ENCODE data around the gene SLC41A1. TPM values are rescaled to one million over a fixed set of nuclear protein-coding genes. Genes with fewer than 3 reads are reported as not detected.

Gene SLC41A1
- total RNA-seq, 1 donor from 2014 or later: 22.4 TPM

GRCh38 chr1:205810448-205811157 is 2.4 kb downstream of the SLC41A1 start:
- Mint-ChIP-seq H3K4me3 (ENCODE audit: unreplicated experiment) (no peak overlapping the region), H3K4me1 (ENCODE audit: low read depth, unreplicated experiment) (peaks cover 13% of the 10 kb centered on the region), H3K9me3 (ENCODE audit: unreplicated experiment) (no peaks in the 10 kb centered on the region), H3K36me3 (ENCODE audit: low read depth, unreplicated experiment) (peaks cover 8% of the 10 kb centered on the region), H3K27ac (ENCODE audit: unreplicated experiment) (no peak overlapping the region), H3K27me3 (ENCODE audit: low read depth, unreplicated experiment) (peaks cover 4% of the 10 kb centered on the region)
- no peak overlapping the region for H3K4me3 ChIP-seq (ENCODE audit: insufficient read depth, low read depth, low read length)
- no peak overlapping the region for H2AFZ ChIP-seq (ENCODE audit: low read depth, low read length)
- no peak overlapping the region for H3K27ac ChIP-seq (ENCODE audit: low read depth, low read length)
- H3K27me3 ChIP-seq (ENCODE audit: insufficient read depth, low read length): no peaks in the 10 kb centered on the region
- H3K4me1 ChIP-seq (ENCODE audit: insufficient read depth, low read length): peaks cover 18% of the 10 kb centered on the region
- H3K36me3 ChIP-seq (ENCODE audit: insufficient read depth, low read length): no peaks in the 10 kb centered on the region
- peaks cover 28% of the 10 kb centered on the region for H3K79me2 ChIP-seq (ENCODE audit: insufficient read depth, low read length)
- H3K9me3 ChIP-seq (ENCODE audit: insufficient read depth, low read depth, low read length): no peaks in the 10 kb centered on the region
- H4K20me1 ChIP-seq (ENCODE audit: insufficient read depth, low read length): peaks cover 53% of the 10 kb centered on the region
- FAIRE-seq: no peak
- no peak for DNase-seq (ENCODE audit: low read depth)
- peak overlapping the region; percentile 96 for H3K4me2 ChIP-seq (ENCODE audit: low read length)
- peak; percentile 27 for TF ChIP-seq CTCF (IDR thresholded peaks at IDR 0.05; ENCODE audit: insufficient read depth, low read depth, low read length)
- no peak for TF ChIP-seq EZH2 (IDR thresholded peaks at IDR 0.05; ENCODE audit: insufficient read depth, low read length)
- no peak overlapping the region for H3K9ac ChIP-seq (ENCODE audit: low read length)

- Histone ChIP-seq H3K36me3 (ENCODE audit: insufficient read depth, low read length) (no peaks in the 10 kb centered on the region), H3K4me3 (ENCODE audit: insufficient read depth, low read depth, low read length) (no peak overlapping the region), H3K4me1 (ENCODE audit: insufficient read depth, low read length) (peaks cover 20% of the 10 kb centered on the region), H3K27me3 (ENCODE audit: insufficient read depth, low read length) (no peaks in the 10 kb centered on the region), H3K4me2 (ENCODE audit: low read length) (no peak overlapping the region), H4K20me1 (ENCODE audit: insufficient read depth, low read length) (peaks cover 60% of the 10 kb centered on the region), H3K27ac (ENCODE audit: low read depth, low read length) (no peak overlapping the region), H3K9me3 (ENCODE audit: insufficient read depth, low read depth, low read length) (no peaks in the 10 kb centered on the region), H2AFZ (ENCODE audit: low read depth, low read length) (no peak overlapping the region), H3K9ac (ENCODE audit: low read length) (no peak overlapping the region), H3K79me2 (ENCODE audit: insufficient read depth, low read length) (peaks cover 28% of the 10 kb centered on the region)
- TF ChIP-seq CTCF (IDR thresholded peaks at IDR 0.05; ENCODE audit: insufficient read depth, low read depth, low read length) (no peak), EZH2 (IDR thresholded peaks at IDR 0.05; ENCODE audit: insufficient read depth, low read length) (no peak)
- no peaks in the 10 kb centered on the region for H3K9me3 Mint-ChIP-seq (ENCODE audit: unreplicated experiment)
- H3K27ac Mint-ChIP-seq (ENCODE audit: unreplicated experiment): no peak overlapping the region
- H3K4me3 Mint-ChIP-seq (ENCODE audit: unreplicated experiment): no peak overlapping the region
- FAIRE-seq (no peak), DNase-seq (ENCODE audit: low read depth) (no peak)
- H3K4me1 Mint-ChIP-seq (ENCODE audit: low read depth, unreplicated experiment): peaks cover 19% of the 10 kb centered on the region
- H3K36me3 Mint-ChIP-seq (ENCODE audit: low read depth, unreplicated experiment): peaks cover 8% of the 10 kb centered on the region
- H3K27me3 Mint-ChIP-seq (ENCODE audit: low read depth, unreplicated experiment): peaks cover 4% of the 10 kb centered on the region
These were observed 3.1 kb downstream of the SLC41A1 start for GRCh38 chr1:205809942-205810345.

- H3K79me2 ChIP-seq (ENCODE audit: insufficient read depth, low read length): peaks cover 30% of the 10 kb centered on the region
- H3K4me2 ChIP-seq (ENCODE audit: low read length): no peak overlapping the region
These were observed 3.5 kb downstream of the SLC41A1 start for GRCh38 chr1:205809469-205809868.

More at GRCh38 chr1:205809469-205809868, 3.5 kb downstream of the SLC41A1 start:
- Histone ChIP-seq H4K20me1 (ENCODE audit: insufficient read depth, low read length) (peaks cover 63% of the 10 kb centered on the region), H3K4me3 (ENCODE audit: insufficient read depth, low read depth, low read length) (no peak overlapping the region), H3K36me3 (ENCODE audit: insufficient read depth, low read length) (no peaks in the 10 kb centered on the region), H3K4me1 (ENCODE audit: insufficient read depth, low read length) (peaks cover 21% of the 10 kb centered on the region), H2AFZ (ENCODE audit: low read depth, low read length) (no peak overlapping the region), H3K27ac (ENCODE audit: low read depth, low read length) (no peak overlapping the region), H3K27me3 (ENCODE audit: insufficient read depth, low read length) (no peaks in the 10 kb centered on the region), H3K9me3 (ENCODE audit: insufficient read depth, low read depth, low read length) (no peaks in the 10 kb centered on the region), H3K9ac (ENCODE audit: low read length) (no peak overlapping the region)
- no peak for DNase-seq (ENCODE audit: low read depth)
- TF ChIP-seq EZH2 (IDR thresholded peaks at IDR 0.05; ENCODE audit: insufficient read depth, low read length) (no peak), CTCF (IDR thresholded peaks at IDR 0.05; ENCODE audit: insufficient read depth, low read depth, low read length) (no peak)
- H3K4me3 Mint-ChIP-seq (ENCODE audit: unreplicated experiment): no peak overlapping the region
- no peak overlapping the region for H3K27ac Mint-ChIP-seq (ENCODE audit: unreplicated experiment)
- FAIRE-seq: no peak
- H3K9me3 Mint-ChIP-seq (ENCODE audit: unreplicated experiment): no peaks in the 10 kb centered on the region
- peaks cover 10% of the 10 kb centered on the region for H3K36me3 Mint-ChIP-seq (ENCODE audit: low read depth, unreplicated experiment)
- peaks cover 19% of the 10 kb centered on the region for H3K4me1 Mint-ChIP-seq (ENCODE audit: low read depth, unreplicated experiment)
- H3K27me3 Mint-ChIP-seq (ENCODE audit: low read depth, unreplicated experiment): no peaks in the 10 kb centered on the region
